ENCODE results near the gene EPHB1.

GRCh38 chr3:134886991-134887390 is 91.9 kb downstream of the EPHB1 start:
- no peak for TF ChIP-seq CTCF (IDR thresholded peaks at IDR 0.05)
- TF ChIP-seq MLX (CRISPR knock-in tag; IDR thresholded peaks at IDR 0.05), result no peak
- no peak for TF ChIP-seq ETV6 (CRISPR knock-in tag; IDR thresholded peaks at IDR 0.05)
- TF ChIP-seq, protein P1, sequence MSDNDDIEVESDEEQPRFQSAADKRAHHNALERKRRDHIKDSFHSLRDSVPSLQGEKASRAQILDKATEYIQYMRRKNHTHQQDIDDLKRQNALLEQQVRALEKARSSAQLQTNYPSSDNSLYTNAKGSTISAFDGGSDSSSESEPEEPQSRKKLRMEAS (CRISPR knock-in tag; IDR thresholded peaks at IDR 0.05), result no peak
- no peak for TF ChIP-seq SP1 (CRISPR knock-in tag; conservative IDR thresholded peaks at IDR 0.05)
- no peak for TF ChIP-seq ZNF416 (CRISPR knock-in tag; IDR thresholded peaks at IDR 0.05)
